ENCODE measurements around the gene SMC4.

Gene SMC4

DNA sequence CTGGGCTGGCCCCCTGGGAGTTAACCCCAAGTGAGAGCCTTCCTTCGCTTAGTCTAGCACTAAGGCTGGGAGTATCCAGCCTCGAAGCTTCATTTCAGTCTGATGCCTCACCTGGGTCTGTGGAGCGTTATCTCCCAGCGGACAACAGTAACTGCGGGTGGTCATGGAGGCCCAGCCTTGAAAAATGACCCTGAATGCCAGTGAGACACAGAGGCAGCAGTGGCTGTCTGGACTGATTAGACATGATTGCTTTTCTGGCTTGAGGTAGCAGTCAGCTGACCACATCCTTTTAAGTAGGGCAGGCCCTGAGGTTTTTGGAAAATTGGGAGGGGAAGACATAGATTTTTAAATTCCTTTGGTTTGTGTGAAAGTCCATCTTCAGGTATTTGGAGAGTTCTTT, 78.3 kb downstream of the SMC4 start:
- H3K27ac ChIP-seq (ENCODE audit: low read depth, low read length, severe bottlenecking), result no peak overlapping the region
- H3K4me3 ChIP-seq (ENCODE audit: extremely low read depth, insufficient read depth, low read length, poor library complexity, severe bottlenecking), result no peak overlapping the region
- H3K9me3 ChIP-seq (ENCODE audit: control insufficient read depth, low read length), result no peaks in the 10 kb centered on the region
- 90 to 95% methylated on average over 5 of the region's 5 CpGs for WGBS, 2 experiments (ENCODE audit: insufficient coverage in 2 of 2)
- no peaks in the 10 kb centered on the region for H3K4me1 ChIP-seq (ENCODE audit: control insufficient read depth, insufficient read depth, low read length, poor library complexity, severe bottlenecking)
- no peaks in the 10 kb centered on the region for H3K36me3 ChIP-seq (ENCODE audit: control insufficient read depth, insufficient read depth, low read length)

DNA sequence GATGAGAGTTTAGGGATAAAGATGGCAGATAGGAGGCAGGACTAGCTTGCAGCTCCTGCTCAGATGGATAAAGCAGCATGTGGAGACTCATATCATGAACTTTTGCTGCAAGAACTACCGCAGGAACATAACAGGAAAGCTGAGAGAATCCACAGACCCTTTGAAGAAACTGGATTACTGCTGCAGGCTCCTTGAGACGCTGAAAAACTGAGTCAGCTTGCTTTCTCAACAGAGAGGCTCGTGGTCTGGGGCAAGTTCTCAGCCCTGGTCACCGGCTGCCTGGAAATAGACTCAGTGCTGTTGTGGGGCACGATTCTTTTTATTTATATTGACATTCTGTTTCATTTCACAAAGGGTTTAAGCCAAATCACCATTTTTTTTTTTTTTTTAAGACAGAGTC, 78.9 kb downstream of the SMC4 start:
- Histone ChIP-seq H3K27ac (ENCODE audit: low read depth, low read length, severe bottlenecking) (no peak overlapping the region), H3K4me3 (ENCODE audit: extremely low read depth, insufficient read depth, low read length, poor library complexity, severe bottlenecking) (no peak overlapping the region), H3K9me3 (ENCODE audit: control insufficient read depth, low read length) (no peaks in the 10 kb centered on the region), H3K36me3 (ENCODE audit: control insufficient read depth, insufficient read depth, low read length) (no peaks in the 10 kb centered on the region), H3K4me1 (ENCODE audit: control insufficient read depth, insufficient read depth, low read length, poor library complexity, severe bottlenecking) (no peaks in the 10 kb centered on the region)
- 92 to 96% methylated on average over 4 of the region's 5 CpGs for WGBS, 2 experiments (ENCODE audit: insufficient coverage in 2 of 2)

DNA sequence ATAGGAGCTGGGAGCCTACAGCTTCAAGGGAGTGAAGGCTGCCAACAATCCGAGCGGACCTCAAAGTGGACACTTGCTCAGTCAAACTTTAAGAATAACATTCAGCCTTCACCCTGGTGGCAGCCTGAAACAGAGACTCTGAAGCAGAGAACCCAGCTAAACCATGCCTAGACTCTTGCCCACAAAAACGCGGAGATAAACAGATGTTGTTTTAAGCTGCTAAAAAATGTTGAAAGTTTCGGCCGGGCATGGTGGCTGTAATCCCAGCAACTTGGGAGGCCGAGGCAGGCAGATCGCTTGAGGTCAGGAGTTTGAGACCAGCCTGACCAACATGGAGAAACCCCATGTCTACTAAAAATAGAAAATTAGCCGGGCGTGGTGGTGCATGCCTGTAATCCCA, 79.9 kb downstream of the SMC4 start:
- H3K4me3 ChIP-seq (ENCODE audit: extremely low read depth, insufficient read depth, low read length, poor library complexity, severe bottlenecking), result no peak overlapping the region
- H3K4me1 ChIP-seq (ENCODE audit: control insufficient read depth, insufficient read depth, low read length, poor library complexity, severe bottlenecking), result no peaks in the 10 kb centered on the region
- no peak overlapping the region for H3K27ac ChIP-seq (ENCODE audit: low read depth, low read length, severe bottlenecking)
- no peaks in the 10 kb centered on the region for H3K9me3 ChIP-seq (ENCODE audit: control insufficient read depth, low read length)
- WGBS, 2 experiments (ENCODE audit: insufficient coverage in 2 of 2), result 89 to 91% methylated on average over 9 to 10 of the region's 10 CpGs
- no peaks in the 10 kb centered on the region for H3K36me3 ChIP-seq (ENCODE audit: control insufficient read depth, insufficient read depth, low read length)

DNA sequence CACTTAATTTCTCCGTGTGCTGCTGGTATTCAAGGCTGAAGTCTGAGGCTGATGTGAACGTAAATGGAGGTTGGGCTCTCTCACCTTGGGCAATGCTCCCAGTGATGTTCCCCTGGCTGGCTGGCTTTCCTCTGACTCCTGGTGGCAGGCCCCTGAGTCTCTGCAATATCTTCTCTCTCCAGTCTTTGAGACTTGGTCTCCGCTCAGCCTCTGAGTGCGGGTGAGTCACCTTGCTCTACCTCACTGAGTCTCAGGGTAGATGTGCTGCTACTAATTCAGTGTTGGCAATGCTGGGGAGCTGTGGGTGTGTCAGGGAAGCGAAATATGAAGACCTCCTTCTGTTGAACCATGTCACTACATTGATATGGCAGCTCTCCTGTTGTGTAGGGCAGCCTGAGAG, 81.5 kb downstream of the SMC4 start:
- Histone ChIP-seq H3K27ac (ENCODE audit: low read depth, low read length, severe bottlenecking) (no peak overlapping the region), H3K36me3 (ENCODE audit: control insufficient read depth, insufficient read depth, low read length) (no peaks in the 10 kb centered on the region), H3K9me3 (ENCODE audit: control insufficient read depth, low read length) (no peaks in the 10 kb centered on the region), H3K4me3 (ENCODE audit: extremely low read depth, insufficient read depth, low read length, poor library complexity, severe bottlenecking) (no peak overlapping the region), H3K4me1 (ENCODE audit: control insufficient read depth, insufficient read depth, low read length, poor library complexity, severe bottlenecking) (no peaks in the 10 kb centered on the region)
- 90 to 100% methylated on average over 2 of the region's 5 CpGs for WGBS, 2 experiments (ENCODE audit: insufficient coverage in 2 of 2)

DNA sequence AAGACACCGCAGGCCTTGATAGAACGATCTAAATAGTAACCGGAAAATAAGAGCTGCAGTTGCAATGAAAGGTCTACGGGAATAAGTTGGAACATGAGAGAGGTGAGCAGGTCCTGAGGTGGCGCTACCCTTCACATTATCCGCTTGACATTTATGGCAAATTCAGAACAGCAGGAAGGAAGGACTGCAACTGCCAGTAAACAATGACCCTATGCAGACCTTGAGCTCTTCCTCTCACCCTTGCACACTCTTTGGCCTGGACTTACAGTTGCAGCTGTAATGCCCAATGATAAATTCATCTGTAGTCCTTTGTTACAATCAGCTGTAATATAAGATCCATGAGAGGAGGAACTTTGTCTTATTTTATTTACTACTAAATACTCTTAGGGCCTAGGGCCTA, 82.4 kb downstream of the SMC4 start:
- no peaks in the 10 kb centered on the region for H3K36me3 ChIP-seq (ENCODE audit: control insufficient read depth, insufficient read depth, low read length)
- no peak overlapping the region for H3K27ac ChIP-seq (ENCODE audit: low read depth, low read length, severe bottlenecking)
- no peaks in the 10 kb centered on the region for H3K9me3 ChIP-seq (ENCODE audit: control insufficient read depth, low read length)
- H3K4me1 ChIP-seq (ENCODE audit: control insufficient read depth, insufficient read depth, low read length, poor library complexity, severe bottlenecking), result no peaks in the 10 kb centered on the region
- WGBS, 2 experiments (ENCODE audit: insufficient coverage in 2 of 2), result 94% methylated on average over 2 to 5 of the region's 6 CpGs
- no peak overlapping the region for H3K4me3 ChIP-seq (ENCODE audit: extremely low read depth, insufficient read depth, low read length, poor library complexity, severe bottlenecking)

- H3K4me3 ChIP-seq (ENCODE audit: extremely low read depth, insufficient read depth, low read length, poor library complexity, severe bottlenecking), result no peak overlapping the region
- 75 to 92% methylated on average over 1 to 2 of the region's 3 CpGs for WGBS, 2 experiments (ENCODE audit: insufficient coverage in 2 of 2)
- H3K36me3 ChIP-seq (ENCODE audit: control insufficient read depth, insufficient read depth, low read length), result no peaks in the 10 kb centered on the region
- H3K27ac ChIP-seq (ENCODE audit: low read depth, low read length, severe bottlenecking), result no peak overlapping the region
- H3K9me3 ChIP-seq (ENCODE audit: control insufficient read depth, low read length), result no peaks in the 10 kb centered on the region
- no peaks in the 10 kb centered on the region for H3K4me1 ChIP-seq (ENCODE audit: control insufficient read depth, insufficient read depth, low read length, poor library complexity, severe bottlenecking)
Observed at GRCh38 chr3:160482796-160483195, 83.3 kb downstream of the SMC4 start.

All from mesodermal cell (in vitro differentiated cells).